Measurements from ENCODE around the gene GMDS.

The GMDS gene

DNA sequence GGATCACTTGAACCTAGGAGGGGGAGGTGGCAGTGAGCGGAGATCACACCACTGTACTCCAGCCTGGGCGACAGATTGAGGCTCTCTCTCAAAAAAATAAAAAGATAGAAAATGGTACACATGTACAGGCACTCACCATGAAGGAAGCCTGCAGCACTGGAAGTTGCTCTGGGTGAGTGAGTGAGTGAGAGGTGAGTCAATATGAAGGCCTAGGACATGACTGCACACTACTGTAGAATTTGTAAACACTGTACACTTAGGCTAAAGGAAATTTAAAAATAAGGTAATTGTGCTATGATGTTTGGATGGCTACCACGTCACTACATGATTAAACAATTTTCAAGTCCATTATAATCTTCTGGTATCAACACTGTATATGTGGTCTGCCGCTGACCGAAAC, 419.5 kb downstream of the GMDS start:
- no peak for DNase-seq (ENCODE audit: low spot score)
- TF ChIP-seq, protein P1, sequence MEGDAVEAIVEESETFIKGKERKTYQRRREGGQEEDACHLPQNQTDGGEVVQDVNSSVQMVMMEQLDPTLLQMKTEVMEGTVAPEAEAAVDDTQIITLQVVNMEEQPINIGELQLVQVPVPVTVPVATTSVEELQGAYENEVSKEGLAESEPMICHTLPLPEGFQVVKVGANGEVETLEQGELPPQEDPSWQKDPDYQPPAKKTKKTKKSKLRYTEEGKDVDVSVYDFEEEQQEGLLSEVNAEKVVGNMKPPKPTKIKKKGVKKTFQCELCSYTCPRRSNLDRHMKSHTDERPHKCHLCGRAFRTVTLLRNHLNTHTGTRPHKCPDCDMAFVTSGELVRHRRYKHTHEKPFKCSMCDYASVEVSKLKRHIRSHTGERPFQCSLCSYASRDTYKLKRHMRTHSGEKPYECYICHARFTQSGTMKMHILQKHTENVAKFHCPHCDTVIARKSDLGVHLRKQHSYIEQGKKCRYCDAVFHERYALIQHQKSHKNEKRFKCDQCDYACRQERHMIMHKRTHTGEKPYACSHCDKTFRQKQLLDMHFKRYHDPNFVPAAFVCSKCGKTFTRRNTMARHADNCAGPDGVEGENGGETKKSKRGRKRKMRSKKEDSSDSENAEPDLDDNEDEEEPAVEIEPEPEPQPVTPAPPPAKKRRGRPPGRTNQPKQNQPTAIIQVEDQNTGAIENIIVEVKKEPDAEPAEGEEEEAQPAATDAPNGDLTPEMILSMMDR (IDR thresholded peaks at IDR 0.05; ENCODE audit: borderline replicate concordance, control extremely low read depth, extremely low read depth, insufficient read depth, missing control alignments): no peak
- in situ Hi-C loops (cut with MboI; ENCODE audit: low sequenced_read_pairs, unreplicated experiment): no loop called here

DNA sequence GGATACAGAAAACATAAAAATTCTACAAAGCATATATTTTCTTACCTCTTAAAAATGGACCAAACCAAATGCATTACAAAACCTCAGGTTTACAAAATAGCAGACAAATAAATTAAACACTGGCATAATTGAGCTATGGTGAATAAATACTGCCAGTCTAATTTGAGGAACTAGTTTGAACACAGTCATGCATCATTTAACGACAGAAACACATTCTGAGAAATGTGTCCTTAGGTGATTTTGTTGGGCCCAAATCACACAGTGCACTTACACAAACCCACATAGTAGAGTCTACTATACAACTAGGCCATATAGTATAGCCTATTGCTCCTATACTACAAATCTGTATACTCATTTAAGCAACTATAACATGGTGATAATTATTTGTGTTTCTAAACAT, 420.1 kb downstream of the GMDS start:
- no peak for DNase-seq (ENCODE audit: low spot score)
- in situ Hi-C loops (cut with MboI; ENCODE audit: low sequenced_read_pairs, unreplicated experiment): no loop called here
- TF ChIP-seq, protein P1 (IDR thresholded peaks at IDR 0.05; ENCODE audit: borderline replicate concordance, control extremely low read depth, extremely low read depth, insufficient read depth, missing control alignments): no peak

DNA sequence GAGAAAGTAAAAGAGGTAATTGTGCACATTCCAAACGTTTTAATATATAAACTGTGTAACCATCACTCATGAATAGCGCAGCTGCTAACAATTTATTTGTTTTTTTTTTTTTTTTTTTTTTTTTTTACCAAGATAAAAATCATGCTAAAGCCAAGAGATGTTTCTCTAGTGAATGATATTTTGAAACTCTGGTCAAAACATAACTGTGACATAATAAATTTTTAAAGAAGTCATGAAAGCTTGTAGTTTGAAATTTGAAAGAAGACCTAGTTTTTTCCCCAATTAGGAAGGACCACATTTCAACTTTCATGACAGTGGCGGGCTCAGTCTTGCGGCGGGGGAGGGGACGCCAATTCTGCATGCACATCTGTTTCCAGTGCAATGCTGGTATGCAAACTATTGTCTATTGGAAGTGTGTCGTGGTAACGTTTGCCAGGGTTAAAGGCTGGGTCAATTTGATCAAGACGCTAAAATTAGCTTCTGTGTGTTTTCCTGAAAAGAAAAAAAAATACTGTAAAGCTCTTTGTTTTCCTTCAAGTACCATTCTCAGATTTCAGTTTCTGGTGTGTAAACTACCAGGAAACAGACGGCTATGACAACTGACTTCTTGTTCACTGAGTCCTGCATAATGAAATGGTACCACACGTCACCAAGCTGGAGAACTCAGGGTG, 423.8 kb downstream of the GMDS start:
- in situ Hi-C loops (cut with MboI; ENCODE audit: low sequenced_read_pairs, unreplicated experiment): no loop called here
- no peak for DNase-seq (ENCODE audit: low spot score)
- TF ChIP-seq, protein P1 (IDR thresholded peaks at IDR 0.05; ENCODE audit: borderline replicate concordance, control extremely low read depth, extremely low read depth, insufficient read depth, missing control alignments): no peak

DNA sequence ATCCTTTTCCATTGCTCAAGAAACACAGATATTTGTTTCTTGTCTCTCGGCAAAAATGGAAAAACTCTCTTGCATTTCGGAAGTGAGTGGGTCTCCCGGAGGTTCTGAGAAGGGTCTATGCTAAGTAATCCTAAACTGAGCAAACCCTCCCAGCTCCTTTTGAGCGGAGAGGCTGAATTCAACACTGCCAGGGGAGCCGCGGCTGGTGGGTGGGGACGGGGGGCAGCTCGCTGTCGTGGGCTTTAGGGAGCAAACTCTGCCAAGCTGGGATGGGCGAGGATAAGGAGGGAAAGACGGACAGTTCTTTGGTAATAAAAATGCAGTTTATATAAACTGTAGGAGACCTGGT, 424.3 kb downstream of the GMDS start:
- DNase-seq (ENCODE audit: low spot score): no peak
- in situ Hi-C loops (cut with MboI; ENCODE audit: low sequenced_read_pairs, unreplicated experiment): no loop called here
- TF ChIP-seq, protein P1 (IDR thresholded peaks at IDR 0.05; ENCODE audit: borderline replicate concordance, control extremely low read depth, extremely low read depth, insufficient read depth, missing control alignments): no peak

DNA sequence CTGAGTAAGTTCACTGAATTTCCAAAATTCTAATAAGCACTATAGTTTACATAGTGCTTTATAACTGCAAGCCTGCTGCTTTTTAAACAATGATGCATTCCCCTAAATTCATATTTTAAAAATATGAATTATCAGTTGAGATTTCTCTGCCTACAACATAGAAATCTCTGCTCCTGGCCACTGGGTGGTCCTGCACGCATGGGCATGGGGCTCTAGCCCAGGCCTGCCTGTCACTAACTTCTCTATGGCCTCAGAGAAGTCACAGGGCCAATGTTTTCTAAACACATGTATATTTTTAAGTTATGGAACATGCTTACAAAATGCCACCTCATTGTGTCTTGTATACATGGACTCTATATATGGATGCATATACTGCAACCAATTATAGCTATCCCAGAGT, 424.7 kb downstream of the GMDS start:
- TF ChIP-seq, protein P1 (IDR thresholded peaks at IDR 0.05; ENCODE audit: borderline replicate concordance, control extremely low read depth, extremely low read depth, insufficient read depth, missing control alignments): no peak
- in situ Hi-C loops (cut with MboI; ENCODE audit: low sequenced_read_pairs, unreplicated experiment): no loop called here
- DNase-seq (ENCODE audit: low spot score): no peak

DNA sequence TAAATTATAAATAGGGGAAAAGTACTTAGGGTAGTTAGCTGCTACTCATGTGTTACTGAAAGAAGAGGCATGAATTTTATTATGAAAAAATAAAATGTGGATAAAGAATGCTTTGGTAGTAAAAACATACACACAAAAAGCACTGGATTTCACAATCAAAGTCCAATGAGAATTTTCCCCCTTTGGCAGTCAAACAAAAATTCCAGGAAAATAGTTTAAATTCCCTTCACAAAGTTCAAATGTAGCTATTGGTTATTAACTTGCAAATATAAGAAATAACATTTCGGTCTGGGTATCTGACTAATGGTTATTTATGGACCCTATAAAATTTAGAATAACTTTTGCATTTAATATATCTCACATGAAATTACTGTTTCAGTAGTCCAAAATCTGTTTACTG, 425.2 kb downstream of the GMDS start:
- TF ChIP-seq, protein P1 (IDR thresholded peaks at IDR 0.05; ENCODE audit: borderline replicate concordance, control extremely low read depth, extremely low read depth, insufficient read depth, missing control alignments): no peak
- in situ Hi-C loops (cut with MboI; ENCODE audit: low sequenced_read_pairs, unreplicated experiment): no loop called here

More for the DNA sequence above, 425.2 kb downstream of the GMDS start:
- no peak for DNase-seq (ENCODE audit: low spot score)

All from GM13976 (cell line).